A549 (cell line): ENCODE results near the gene SLC29A3. TPM values are rescaled to one million over a fixed set of nuclear protein-coding genes. Genes with fewer than 3 reads are reported as not detected.

Experiments
- ATAC-seq, 2 experiments: fragments of 200-7000 bp in 1 of 2; fragments of >200 bp in 1 of 2; cut with Nextera tagmentation in 1 of 2; cut with Tn5 transposase in 1 of 2; 3 replicates each; pipeline versions ENCODE4 v1.8.0 to v1.9.1; 2018 to 2020; ENCODE audit warnings: mild to moderate bottlenecking in 1 of 2, moderate library complexity in 1 of 2
- CTCF ChIA-PET: fragments of 300-600 bp; sonication (Branson Sonifier 250); formaldehyde crosslinking; extraction: SDS; loops from one replicate; lab custom pipeline; 2021; ENCODE audit warnings: antibody characterized with exemption, inconsistent platforms; lab: Yijun Ruan, JAX
- POLR2A ChIA-PET: fragments of 350-600 bp; formaldehyde crosslinking; extraction: SDS; loops from one replicate; lab custom pipeline; 2021; ENCODE audit warnings: antibody characterized with exemption, inconsistent platforms; lab: Yijun Ruan, JAX
- DNase-seq, 2 experiments: peaks; one replicate each; pipeline versions ENCODE4 v3.0.0 to v3.0.0-alpha.2; 2011 to 2016; ENCODE audit warnings: low read depth in 1 of 2, low spot score in 1 of 2
- FAIRE-seq: peaks from 2 replicates; lab custom pipeline; 2011; peaks lifted over from hg19 to GRCh38; lab: Jason Lieb, UNC
- H3K27ac ChIP-seq, 2 experiments: fragments of >200 bp; sonication (Bioruptor Twin); formaldehyde crosslinking; 3 replicates each; pipeline ENCODE4 v1.5.1; 2016 to 2017
- H3K4me1 ChIP-seq: fragments of >200 bp; sonication (Bioruptor Twin); formaldehyde crosslinking; 3 replicates; pipeline ENCODE4 v1.6.1; 2016
- H3K4me2 ChIP-seq: fragments of >200 bp; sonication (Bioruptor Twin); formaldehyde crosslinking; 3 replicates; pipeline ENCODE4 v1.6.1; 2016
- H3K4me3 ChIP-seq: fragments of >200 bp; sonication (Bioruptor Twin); formaldehyde crosslinking; 3 replicates; pipeline ENCODE4 v1.5.1; 2016
- H3K9me3 ChIP-seq: fragments of >200 bp; sonication (Bioruptor Twin); formaldehyde crosslinking; 3 replicates; pipeline ENCODE4 v1.6.1; 2016
- BCL3 ChIP-seq: fragments of >200 bp; sonication (Bioruptor Twin); formaldehyde crosslinking; IDR thresholded peaks from 3 replicates; pipeline ENCODE4 v1.6.1; 2016
- BHLHE40 ChIP-seq: IDR thresholded peaks from 2 replicates; pipeline ENCODE4 v1.6.1; 2012; ENCODE audit warnings: low read depth, low read length, inconsistent platforms
- CBX2 ChIP-seq: fragments of 200-600 bp; sonication (generic); IDR thresholded peaks from 2 replicates; pipeline ENCODE4 v1.6.1; 2016; ENCODE audit warnings: low read depth, mild to moderate bottlenecking, borderline replicate concordance
- CBX8 ChIP-seq: fragments of 200-600 bp; sonication (generic); IDR thresholded peaks from 2 replicates; pipeline ENCODE4 v1.6.1; 2016
- CHD4 ChIP-seq: fragments of 200-600 bp; sonication (generic); IDR thresholded peaks from 2 replicates; pipeline ENCODE4 v1.6.1; 2016; ENCODE audit warnings: antibody characterized with exemption, mild to moderate bottlenecking, borderline replicate concordance
- E2F6 ChIP-seq: IDR thresholded peaks from 2 replicates; pipeline ENCODE4 v1.6.1; 2012; ENCODE audit warnings: low read depth, borderline replicate concordance
- ELK1 ChIP-seq: fragments of 150-350 bp; IDR thresholded peaks from 2 replicates; pipeline ENCODE4 v1.6.1; 2014; ENCODE audit warnings: low read depth, mild to moderate bottlenecking, low read length
- EP300 ChIP-seq, 2 experiments: fragments of >200 bp; sonication (Bioruptor Twin); formaldehyde crosslinking; IDR thresholded peaks; 2 replicates in 1 of 2; 3 replicates in 1 of 2; pipeline ENCODE4 v1.6.1; 2016 to 2017
- FOSB ChIP-seq: fragments of 250-450 bp; sonication (Bioruptor Pico); IDR thresholded peaks from 2 replicates; pipeline ENCODE4 v1.5.0; 2020; ENCODE audit warnings: mild to moderate bottlenecking, moderate library complexity
- FOXS1 ChIP-seq: fragments of 250-450 bp; sonication (Bioruptor Pico); IDR thresholded peaks from 2 replicates; pipeline ENCODE4 v1.5.0; 2020; ENCODE audit warnings: mild to moderate bottlenecking, moderate library complexity
- HEYL ChIP-seq: fragments of 250-450 bp; sonication (Bioruptor Pico); IDR thresholded peaks from 2 replicates; pipeline ENCODE4 v1.8.0; 2021; ENCODE audit warnings: mild to moderate bottlenecking, moderate library complexity
- HMGXB4 ChIP-seq: fragments of 250-450 bp; sonication (Bioruptor Pico); IDR thresholded peaks from 2 replicates; pipeline ENCODE4 v1.5.0; 2021; ENCODE audit warnings: mild to moderate bottlenecking, moderate library complexity, borderline replicate concordance
- HOXB13 ChIP-seq: fragments of 250-450 bp; sonication (Bioruptor Pico); IDR thresholded peaks from 2 replicates; pipeline ENCODE4 v1.5.0; 2020; ENCODE audit warnings: low read depth, mild to moderate bottlenecking, moderate library complexity
- JUNB ChIP-seq: fragments of >200 bp; sonication (Bioruptor Twin); formaldehyde crosslinking; IDR thresholded peaks from 2 replicates; pipeline ENCODE4 v1.6.1; 2016
- KDM5A ChIP-seq: fragments of 200-600 bp; sonication (generic); IDR thresholded peaks from 2 replicates; pipeline ENCODE4 v1.6.1; 2016; ENCODE audit warnings: antibody characterized with exemption, mild to moderate bottlenecking
- MAX ChIP-seq: IDR thresholded peaks from 2 replicates; pipeline ENCODE4 v1.6.1; 2012
- MYC ChIP-seq: IDR thresholded peaks from 2 replicates; pipeline ENCODE4 v1.6.1; 2012; ENCODE audit warnings: mild to moderate bottlenecking, inconsistent platforms, low read length, improper control_type of control experiment, borderline replicate concordance
- NFE2L2 ChIP-seq: fragments of 150-350 bp; conservative IDR thresholded peaks from 2 replicates; pipeline ENCODE4 v1.6.1; 2014; ENCODE audit warnings: low read length
- NPAS2 ChIP-seq: fragments of 250-450 bp; sonication (Bioruptor Pico); IDR thresholded peaks from 2 replicates; pipeline ENCODE4 v1.8.0; 2022; ENCODE audit warnings: mild to moderate bottlenecking, moderate library complexity, borderline replicate concordance
- NR3C1 ChIP-seq: fragments of >200 bp; sonication (Bioruptor Twin); formaldehyde crosslinking; IDR thresholded peaks from 3 replicates; pipeline ENCODE4 v1.6.1; 2017
- PBX3 ChIP-seq: IDR thresholded peaks from 2 replicates; pipeline ENCODE4 v1.6.1; 2012
- PHF8 ChIP-seq: fragments of 200-600 bp; sonication (generic); IDR thresholded peaks from 2 replicates; pipeline ENCODE4 v1.6.1; 2016; ENCODE audit warnings: low read depth, mild to moderate bottlenecking, antibody characterized with exemption, moderate library complexity, borderline replicate concordance
- RCOR1 ChIP-seq: fragments of 150-350 bp; IDR thresholded peaks from 2 replicates; pipeline ENCODE4 v1.6.1; 2014; ENCODE audit warnings: antibody characterized with exemption, low read length, low read depth
- RFX5 ChIP-seq: fragments of 450-650 bp; IDR thresholded peaks from 2 replicates; pipeline ENCODE4 v1.7.1; 2014; ENCODE audit warnings: antibody characterized with exemption, mild to moderate bottlenecking, moderate library complexity
- SMC3 ChIP-seq: fragments of >200 bp; sonication (Bioruptor Twin); formaldehyde crosslinking; IDR thresholded peaks from 3 replicates; pipeline ENCODE4 v1.6.1; 2018; ENCODE audit warnings: inconsistent platforms
- TFCP2L1 ChIP-seq: fragments of 250-450 bp; sonication (Bioruptor Pico); IDR thresholded peaks from 2 replicates; pipeline ENCODE4 v1.5.0; 2021; ENCODE audit warnings: mild to moderate bottlenecking
- USF2 ChIP-seq: fragments of 450-650 bp; IDR thresholded peaks from 2 replicates; pipeline ENCODE4 v1.6.1; 2014; ENCODE audit warnings: antibody characterized with exemption
- ZNF302 ChIP-seq: fragments of 250-450 bp; sonication (Bioruptor Pico); IDR thresholded peaks from 2 replicates; pipeline ENCODE4 v1.9.0; 2021; ENCODE audit warnings: inconsistent platforms, mild to moderate bottlenecking, moderate library complexity
- WGBS: methylation state at CpG from one replicate; pipeline ENCODE4 v1.1.6; 2017; ENCODE audit errors: missing lambda C conversion rate; 5-methylcytosine and 5-hydroxymethylcytosine counted together
- polyA plus RNA-seq, 4 experiments: library from polyadenylated mRNA; depleted of rRNA in 3 of 4; stranded (reverse); fragments of >200 nt; fragmentation: RNase III in 1 of 4; extraction: RNeasy Plus Mini Kit Qiagen cat#74134 plus additional on column Dnase treatment in 1 of 4; gene quantifications; 2 replicates in 3 of 4; 3 replicates in 1 of 4; pipeline ENCODE4 v1.2.3, GENCODE V29; 2011 to 2017

SLC29A3 gene
- polyA plus RNA-seq, 2 of the 4 experiments (the other 2 are of a cell fraction), result 7.2 to 11.4 TPM

GRCh38 chr10:71280216-71280615 is 38.8 kb upstream of the SLC29A3 start:
- no peak for FAIRE-seq
- H3K27ac ChIP-seq, result no peak overlapping the region

GRCh38 chr10:71280825-71281224 is 38.2 kb upstream of the SLC29A3 start:
- CTCF ChIA-PET, result interaction anchor here (1.2 to 25.1 kb wide), 4 partner anchors 11 to 374 kb away, joined by 3 to 362 read pairs (median 56); no protein-coding TSS in a partner anchor
- no peak overlapping the region for H3K4me3 ChIP-seq
- no peak for DNase-seq
- no peak for ATAC-seq
- 24% methylated on average over 3 of the region's 3 CpGs for WGBS
- POLR2A ChIA-PET, result no interaction called here
- H3K27ac ChIP-seq, result no peak overlapping the region
- H3K9me3 ChIP-seq, result no peaks in the 10 kb centered on the region
- no peak for TF ChIP-seq JUNB
- TF ChIP-seq BCL3, result no peak
- TF ChIP-seq RCOR1, result no peak
- TF ChIP-seq MYC, result no peak
- no peak for FAIRE-seq
- no peaks in the 10 kb centered on the region for H3K4me1 ChIP-seq
- H3K4me2 ChIP-seq, result no peak overlapping the region

More at GRCh38 chr10:71280216-71280615, 38.8 kb upstream of the SLC29A3 start:
- ATAC-seq, result no peak
- Histone ChIP-seq H3K4me1 (no peaks in the 10 kb centered on the region), H3K4me2 (no peak overlapping the region), H3K9me3 (no peaks in the 10 kb centered on the region), H3K4me3 (no peak overlapping the region)
- POLR2A ChIA-PET, result no interaction called here
- CTCF ChIA-PET, result interaction anchor here (1.2 to 25.1 kb wide), 4 partner anchors 10 to 373 kb away, joined by 3 to 362 read pairs (median 56); no protein-coding TSS in a partner anchor
- no peak for DNase-seq
- 72% methylated on average over 5 of the region's 5 CpGs for WGBS
- TF ChIP-seq SMC3 (no peak), BHLHE40 (no peak), MAX (no peak), PHF8 (no peak), HEYL (no peak), PBX3 (no peak), CHD4 (no peak), CBX8 (no peak), ZNF302 (no peak), NFE2L2 (no peak), FOSB (CRISPR knock-in tag) (no peak), E2F6 (no peak), KDM5A (no peak), TFCP2L1 (CRISPR knock-in tag) (no peak), USF2 (no peak), CBX2 (no peak), JUNB (no peak)

GRCh38 chr10:71281646-71282322 is 37.3 kb upstream of the SLC29A3 start:
- ChIA-PET POLR2A (no interaction called here), CTCF (interaction anchor here (0.8 to 25.1 kb wide), 6 partner anchors 12 to 375 kb away, joined by 3 to 362 read pairs (median 26); no protein-coding TSS in a partner anchor)
- no peak overlapping the region for H3K4me2 ChIP-seq
- FAIRE-seq (no peak), ATAC-seq (no peak), DNase-seq (no peak)
- 65% methylated on average over 8 of the region's 8 CpGs for WGBS
- no peaks in the 10 kb centered on the region for H3K9me3 ChIP-seq
- no peak overlapping the region for H3K4me3 ChIP-seq
- no peak overlapping the region for H3K27ac ChIP-seq
- H3K4me1 ChIP-seq, result no peaks in the 10 kb centered on the region
- no peak for TF ChIP-seq NPAS2 (CRISPR knock-in tag)
- TF ChIP-seq EP300 (IDR thresholded peaks at IDR 0.05), result no peak
- TF ChIP-seq ELK1, result no peak
- TF ChIP-seq NR3C1, result no peak
- no peak for TF ChIP-seq HMGXB4
- TF ChIP-seq FOXS1 (CRISPR knock-in tag), result no peak
- no peak for TF ChIP-seq CHD4
- TF ChIP-seq RFX5, result no peak
- TF ChIP-seq RCOR1, result no peak
- no peak for TF ChIP-seq HOXB13 (CRISPR knock-in tag)
